KBM-7 (cell line): ENCODE measurements around the gene CA6.
"Not testable (repeated sequence)": the region's sequence is repeated elsewhere in the genome, so short reads cannot be mapped to it uniquely, and the experiment has no call there.

Source experiments
- DNase-seq: peaks from one replicate; pipeline ENCODE4 v3.0.0-alpha.2; 2015
- in situ Hi-C: fragments of 300-500 bp; cut with MboI; formaldehyde crosslinking; loops from 2 replicates; pipeline ENCODE4 v1.14.3; 2020; ENCODE audit warnings: low sequenced_read_pairs, low pct_unique_long_range_greater_than_20kb, mixed read lengths

CA6 gene

GRCh38 chr1:8945568-8945967, at the start of gene CA6:
Gene CA6, plus strand, starts transcription at chr1:8945868. Its CDS starts 19 bp downstream, at chr1:8945887.
- in situ Hi-C loops, result no loop called here
- DNase-seq, result no peak

- DNase-seq, in situ Hi-C loops: not testable (repeated sequence)
Observed at GRCh38 chr1:8896775-8897174, 48.9 kb upstream of the CA6 start.

- DNase-seq, in situ Hi-C loops: not testable (repeated sequence)
Observed at GRCh38 chr1:8897505-8897904, 48.2 kb upstream of the CA6 start.

- in situ Hi-C loops, result not testable (repeated sequence)
Observed at GRCh38 chr1:8898418-8898817, 47.2 kb upstream of the CA6 start.

GRCh38 chr1:8899046-8899445, 46.6 kb upstream of the CA6 start:
- DNase-seq, result no peak
- in situ Hi-C loops, result no loop called here

More at GRCh38 chr1:8898418-8898817, 47.2 kb upstream of the CA6 start:
- not testable (repeated sequence) for DNase-seq

GRCh38 chr1:8900684-8901083, 45.0 kb upstream of the CA6 start:
- in situ Hi-C loops, DNase-seq: not testable (repeated sequence)

- no peak for DNase-seq
Observed at GRCh38 chr1:8902765-8903164, 42.9 kb upstream of the CA6 start.

GRCh38 chr1:8903410-8903809, 42.3 kb upstream of the CA6 start:
- in situ Hi-C loops, result no loop called here
- no peak for DNase-seq

More at GRCh38 chr1:8902765-8903164, 42.9 kb upstream of the CA6 start:
- in situ Hi-C loops, result no loop called here

GRCh38 chr1:8903908-8904650, 41.6 kb upstream of the CA6 start:
- in situ Hi-C loops, result no loop called here
- no peak for DNase-seq

- in situ Hi-C loops, result no loop called here
Observed at GRCh38 chr1:8905582-8906191, 40.0 kb upstream of the CA6 start.

GRCh38 chr1:8908388-8909151, 37.1 kb upstream of the CA6 start:
- in situ Hi-C loops, result no loop called here

More at GRCh38 chr1:8905582-8906191, 40.0 kb upstream of the CA6 start:
- DNase-seq, result no peak

GRCh38 chr1:8910331-8910730, 35.3 kb upstream of the CA6 start:
- DNase-seq, result peak; percentile 67
- in situ Hi-C loops, result no loop called here

More at GRCh38 chr1:8908388-8909151, 37.1 kb upstream of the CA6 start:
- DNase-seq, result no peak

- DNase-seq, result no peak
- in situ Hi-C loops, result no loop called here
Observed at GRCh38 chr1:8910914-8911313, 34.8 kb upstream of the CA6 start.

GRCh38 chr1:8911416-8912309, 34.0 kb upstream of the CA6 start:
- peak; percentile 25 for DNase-seq
- in situ Hi-C loops, result no loop called here

- in situ Hi-C loops, result no loop called here
- DNase-seq, result no peak
Observed at GRCh38 chr1:8913457-8913856, 32.2 kb upstream of the CA6 start.

- in situ Hi-C loops, result no loop called here
- DNase-seq, result no peak
Observed at GRCh38 chr1:8914466-8914865, 31.2 kb upstream of the CA6 start.

- in situ Hi-C loops, result no loop called here
- DNase-seq, result no peak
Observed at GRCh38 chr1:8915446-8915845, 30.2 kb upstream of the CA6 start.

GRCh38 chr1:8917536-8917935, 28.1 kb upstream of the CA6 start:
- in situ Hi-C loops, result not testable (repeated sequence)

GRCh38 chr1:8922962-8923361, 22.7 kb upstream of the CA6 start:
- in situ Hi-C loops, result no loop called here
- no peak for DNase-seq

More at GRCh38 chr1:8917536-8917935, 28.1 kb upstream of the CA6 start:
- DNase-seq, result not testable (repeated sequence)
